Sigmoid colon (tissue), 4 donors: ENCODE measurements around the gene CTAG1B.

Experiments
- EP300 ChIP-seq, 4 donors: sonication (generic); formaldehyde crosslinking; IDR thresholded peaks; one replicate each; pipeline ENCODE4 v1.6.1; 2017; ENCODE audit warnings: antibody characterized with exemption in 4 of 4
- POLR2A ChIP-seq, 2 donors: fragments of 450-650 bp; IDR thresholded peaks; one replicate each; pipeline ENCODE4 v1.6.1; 2016; ENCODE audit warnings: antibody characterized with exemption in 2 of 2, mild to moderate bottlenecking in 2 of 2, moderate library complexity in 2 of 2
- POLR2AphosphoS5 ChIP-seq, 4 donors: sonication (generic); formaldehyde crosslinking; IDR thresholded peaks; one replicate each; pipeline ENCODE4 v1.6.1; 2017; ENCODE audit warnings: antibody characterized with exemption in 4 of 4
- TF ChIP-seq, protein P1 (sequence below), 4 experiments: fragments of 450-650 bp in 3 of 4; fragments of 200-600 bp in 1 of 4; IDR thresholded peaks; one replicate each; pipeline ENCODE4 v1.5.1; 2016 to 2019; ENCODE audit warnings: antibody characterized with exemption in 4 of 4, mild to moderate bottlenecking in 3 of 4, moderate library complexity in 2 of 4

DNA sequence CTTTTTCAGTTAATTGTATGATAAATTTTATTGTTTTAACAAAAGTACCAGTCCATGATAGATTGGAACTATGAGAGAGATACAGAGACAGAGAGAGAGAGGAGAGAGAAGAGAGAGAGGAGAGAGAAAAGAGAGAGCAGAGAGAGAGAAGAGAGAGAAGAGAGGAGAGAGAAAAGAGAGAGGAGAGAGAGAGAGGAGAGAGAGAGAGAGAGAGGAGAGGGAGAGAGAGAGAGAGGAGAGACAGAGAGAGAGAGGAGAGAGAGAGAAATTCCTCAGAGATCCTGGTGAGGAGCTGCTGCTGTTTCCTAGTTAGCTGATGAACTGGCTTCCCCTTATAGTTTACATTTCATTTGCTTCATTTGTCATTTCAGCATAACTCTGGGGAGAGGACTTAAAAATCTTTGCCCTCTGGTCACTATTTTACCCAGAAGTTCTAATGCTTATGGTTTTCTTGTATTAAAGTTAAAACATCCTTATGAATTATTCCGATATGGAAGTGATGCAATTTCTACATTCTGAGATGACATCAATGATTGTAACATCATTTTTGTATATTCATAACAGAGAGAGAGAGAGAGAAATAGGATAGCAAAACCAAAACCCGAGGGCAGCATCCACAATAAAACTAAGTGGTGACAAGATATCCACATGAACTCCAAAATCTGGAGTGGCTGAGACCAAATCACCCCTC is 23.4 kb downstream of the CTAG1B start:
- TF ChIP-seq, protein P1, sequence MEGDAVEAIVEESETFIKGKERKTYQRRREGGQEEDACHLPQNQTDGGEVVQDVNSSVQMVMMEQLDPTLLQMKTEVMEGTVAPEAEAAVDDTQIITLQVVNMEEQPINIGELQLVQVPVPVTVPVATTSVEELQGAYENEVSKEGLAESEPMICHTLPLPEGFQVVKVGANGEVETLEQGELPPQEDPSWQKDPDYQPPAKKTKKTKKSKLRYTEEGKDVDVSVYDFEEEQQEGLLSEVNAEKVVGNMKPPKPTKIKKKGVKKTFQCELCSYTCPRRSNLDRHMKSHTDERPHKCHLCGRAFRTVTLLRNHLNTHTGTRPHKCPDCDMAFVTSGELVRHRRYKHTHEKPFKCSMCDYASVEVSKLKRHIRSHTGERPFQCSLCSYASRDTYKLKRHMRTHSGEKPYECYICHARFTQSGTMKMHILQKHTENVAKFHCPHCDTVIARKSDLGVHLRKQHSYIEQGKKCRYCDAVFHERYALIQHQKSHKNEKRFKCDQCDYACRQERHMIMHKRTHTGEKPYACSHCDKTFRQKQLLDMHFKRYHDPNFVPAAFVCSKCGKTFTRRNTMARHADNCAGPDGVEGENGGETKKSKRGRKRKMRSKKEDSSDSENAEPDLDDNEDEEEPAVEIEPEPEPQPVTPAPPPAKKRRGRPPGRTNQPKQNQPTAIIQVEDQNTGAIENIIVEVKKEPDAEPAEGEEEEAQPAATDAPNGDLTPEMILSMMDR (IDR thresholded peaks at IDR 0.05), result no peak
- TF ChIP-seq POLR2AphosphoS5 (IDR thresholded peaks at IDR 0.05) (no peak), EP300 (IDR thresholded peaks at IDR 0.05) (no peak), POLR2A (IDR thresholded peaks at IDR 0.05) (no peak)
